KMS-11 (cell line): ENCODE data around the gene MARK1.

Experiments
- H2AFZ ChIP-seq: fragments of 200-600 bp; sonication (generic); 2 replicates; pipeline ENCODE4 v1.6.1; 2016; ENCODE audit warnings: antibody characterized with exemption, mixed run types, low read depth
- H3K27ac ChIP-seq: fragments of 200-600 bp; sonication (generic); 2 replicates; pipeline ENCODE4 v1.6.1; 2016; ENCODE audit warnings: mild to moderate bottlenecking, mixed run types
- H3K27me3 ChIP-seq: fragments of 200-600 bp; sonication (generic); 2 replicates; pipeline ENCODE4 v1.6.1; 2017; ENCODE audit warnings: mild to moderate bottlenecking, low read depth, mixed run types, moderate library complexity; ENCODE audit not compliant: insufficient read depth
- H3K36me3 ChIP-seq: fragments of 200-600 bp; sonication (generic); 2 replicates; pipeline ENCODE4 v1.6.1; 2017; ENCODE audit warnings: mild to moderate bottlenecking, mixed run types; ENCODE audit not compliant: insufficient read depth
- H3K4me1 ChIP-seq: fragments of 200-600 bp; sonication (generic); 2 replicates; pipeline ENCODE4 v1.6.1; 2016; ENCODE audit warnings: mild to moderate bottlenecking, low read depth, mixed run types; ENCODE audit not compliant: poor library complexity, severe bottlenecking
- H3K4me2 ChIP-seq: fragments of 200-600 bp; sonication (generic); 2 replicates; pipeline ENCODE4 v1.7.0; 2016; ENCODE audit warnings: mild to moderate bottlenecking, mixed run types
- H3K4me3 ChIP-seq: fragments of 200-600 bp; sonication (generic); IDR thresholded peaks from 2 replicates; pipeline ENCODE4 v1.6.1; 2017; ENCODE audit warnings: low read depth, low read length, mixed read lengths; ENCODE audit not compliant: insufficient read depth
- H3K79me2 ChIP-seq: fragments of 200-600 bp; sonication (generic); 2 replicates; pipeline ENCODE4 v1.6.1; 2016; ENCODE audit warnings: low read depth, mixed run types; ENCODE audit not compliant: insufficient read depth
- H3K9ac ChIP-seq: fragments of 200-600 bp; sonication (generic); 2 replicates; pipeline ENCODE4 v1.6.1; 2016; ENCODE audit warnings: mild to moderate bottlenecking, mixed run types
- H4K20me1 ChIP-seq: fragments of 200-600 bp; sonication (generic); 2 replicates; pipeline ENCODE4 v1.6.1; 2016; ENCODE audit warnings: mild to moderate bottlenecking, mixed run types; ENCODE audit not compliant: insufficient read depth
- CTCF ChIP-seq: fragments of 200-600 bp; sonication (generic); conservative IDR thresholded peaks from 2 replicates; pipeline ENCODE4 v1.6.1; 2017; ENCODE audit warnings: low read depth, mild to moderate bottlenecking, antibody characterized with exemption, low read length, moderate library complexity, mixed read lengths

The MARK1 gene

DNA sequence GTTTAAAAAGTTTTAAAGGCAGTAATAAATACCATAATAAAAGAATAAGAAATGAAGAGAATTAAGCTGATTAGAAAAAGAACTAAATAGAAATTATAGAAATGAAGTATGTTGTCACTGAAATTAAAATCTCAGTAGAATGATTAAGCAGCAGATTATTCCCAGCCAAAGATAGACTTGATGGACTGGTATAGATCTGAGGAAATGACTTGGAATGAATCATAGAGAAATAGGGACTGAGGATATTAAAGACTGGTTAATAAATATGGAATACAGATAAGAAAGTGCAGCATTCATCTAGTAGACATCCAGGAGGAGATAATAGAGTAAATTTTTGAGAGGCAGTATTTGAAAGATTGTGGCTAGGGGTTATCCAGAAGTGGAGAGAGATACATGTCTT, 28.7 kb downstream of the MARK1 start:
- H3K79me2 ChIP-seq = no peaks in the 10 kb centered on the region; the same call in 1 of the 2 replicates
- H3K27ac ChIP-seq = no peak overlapping the region
- no peaks in the 10 kb centered on the region for H3K4me1 ChIP-seq
- no peak overlapping the region for H3K4me2 ChIP-seq
- no peak overlapping the region for H3K4me3 ChIP-seq
- no peak for TF ChIP-seq CTCF
- no peaks in the 10 kb centered on the region for H4K20me1 ChIP-seq
- H2AFZ ChIP-seq = no peak overlapping the region
- no peak overlapping the region for H3K9ac ChIP-seq
- no peaks in the 10 kb centered on the region for H3K27me3 ChIP-seq
- H3K36me3 ChIP-seq = no peaks in the 10 kb centered on the region

- Histone ChIP-seq H3K4me2 (no peak overlapping the region), H4K20me1 (no peaks in the 10 kb centered on the region), H3K9ac (no peak overlapping the region), H3K4me1 (peaks cover 4% of the 10 kb centered on the region), H3K4me3 (no peak overlapping the region), H3K27ac (no peak overlapping the region), H3K27me3 (no peaks in the 10 kb centered on the region), H3K36me3 (no peaks in the 10 kb centered on the region), H3K79me2 (no peaks in the 10 kb centered on the region; the same call in 1 of the 2 replicates), H2AFZ (no peak overlapping the region)
- no peak for TF ChIP-seq CTCF
Observed at GRCh38 chr1:220563564-220563963, 35.6 kb downstream of the MARK1 start.

DNA sequence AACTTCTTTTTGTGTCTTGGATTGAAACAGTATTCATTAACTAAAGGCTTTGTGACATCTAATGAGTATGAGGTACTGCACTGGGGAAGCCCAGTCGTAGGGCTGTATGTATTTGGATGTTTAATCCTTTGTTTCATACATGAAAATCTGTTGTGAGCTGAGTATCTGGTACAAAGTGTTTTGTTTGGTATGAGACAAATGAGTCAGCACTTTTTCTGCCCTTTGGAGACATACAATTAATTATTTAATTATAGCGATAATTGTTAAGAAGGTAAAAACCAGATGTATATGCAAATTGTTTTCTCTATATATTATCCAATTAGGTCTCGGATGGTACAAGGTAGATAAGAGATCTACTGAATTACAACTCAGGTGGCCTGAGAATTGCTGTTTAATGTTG, 36.3 kb downstream of the MARK1 start:
- Histone ChIP-seq H3K36me3 (no peaks in the 10 kb centered on the region), H3K9ac (no peak overlapping the region), H3K4me1 (peaks cover 4% of the 10 kb centered on the region), H2AFZ (no peak overlapping the region), H3K27me3 (no peaks in the 10 kb centered on the region), H3K4me2 (no peak overlapping the region), H4K20me1 (no peaks in the 10 kb centered on the region), H3K27ac (no peak overlapping the region), H3K4me3 (no peak overlapping the region), H3K79me2 (no peaks in the 10 kb centered on the region; the same call in 1 of the 2 replicates)
- TF ChIP-seq CTCF = no peak

- no peaks in the 10 kb centered on the region for H3K36me3 ChIP-seq
- TF ChIP-seq CTCF = no peak
Observed at GRCh38 chr1:220565670-220566069, 37.7 kb downstream of the MARK1 start.

More at GRCh38 chr1:220565670-220566069, 37.7 kb downstream of the MARK1 start:
- Histone ChIP-seq H3K79me2 (peaks cover 4% of the 10 kb centered on the region; the same call in 1 of the 2 replicates), H3K4me3 (no peak overlapping the region), H4K20me1 (no peaks in the 10 kb centered on the region), H3K27me3 (no peaks in the 10 kb centered on the region), H3K9ac (no peak overlapping the region), H2AFZ (no peak overlapping the region), H3K4me1 (peaks cover 4% of the 10 kb centered on the region), H3K27ac (no peak overlapping the region), H3K4me2 (no peak overlapping the region)
